ENCODE data around the gene ZNF208. TPM values are rescaled to one million over a fixed set of nuclear protein-coding genes. Genes with fewer than 3 reads are reported as not detected.

Gene ZNF208
- total RNA-seq, 2 experiments from 2014 or later: 2.9 to 3.8 TPM

- H3K4me1 Mint-ChIP-seq (ENCODE audit: low read depth): no peaks in the 10 kb centered on the region
- ChIA-PET CTCF (no interaction called here), POLR2A (no interaction called here)
- peaks cover 14% of the 10 kb centered on the region for H3K9me3 Mint-ChIP-seq
- no peak overlapping the region for H3K27ac Mint-ChIP-seq
- H3K4me3 ChIP-seq (ENCODE audit: low read length): no peak overlapping the region
- TF ChIP-seq CTCF (IDR thresholded peaks at IDR 0.05): no peak
- DNase-seq (no peak), ATAC-seq (ENCODE audit: poor library complexity) (no peak)
- no peaks in the 10 kb centered on the region for H3K36me3 Mint-ChIP-seq (ENCODE audit: low read depth)
- no peaks in the 10 kb centered on the region for H3K27me3 ChIP-seq (ENCODE audit: control insufficient read depth in 1 of 2, insufficient read depth in 2 of 2, low read length in 2 of 2)
- no peaks in the 10 kb centered on the region for H3K27me3 Mint-ChIP-seq
- H3K4me1 ChIP-seq (ENCODE audit: insufficient read depth, low read length): no peaks in the 10 kb centered on the region
- intact Hi-C loops (cut with DNase I, micrococcal nuclease): no loop called here
- H3K4me3 Mint-ChIP-seq: no peak overlapping the region
- no peaks in the 10 kb centered on the region for H3K36me3 ChIP-seq (ENCODE audit: insufficient read depth, low read length)
- no peak overlapping the region for H3K27ac ChIP-seq (ENCODE audit: low read depth in 1 of 2, low read length in 2 of 2)
- H3K9me3 ChIP-seq (ENCODE audit: control insufficient read depth in 1 of 2, insufficient read depth in 1 of 2, low read length in 2 of 2): no peaks in the 10 kb centered on the region
Observed at GRCh38 chr19:21912654-21913053, 98.1 kb downstream of the ZNF208 start.

GRCh38 chr19:21910318-21910717 lies 100.4 kb downstream of the ZNF208 start:
- Histone ChIP-seq H3K27me3 (ENCODE audit: control insufficient read depth in 1 of 2, insufficient read depth in 2 of 2, low read length in 2 of 2) (no peaks in the 10 kb centered on the region), H3K36me3 (ENCODE audit: insufficient read depth, low read length) (no peaks in the 10 kb centered on the region), H3K27ac (ENCODE audit: low read depth in 1 of 2, low read length in 2 of 2) (no peak overlapping the region), H3K4me1 (ENCODE audit: insufficient read depth, low read length) (no peaks in the 10 kb centered on the region), H3K4me3 (ENCODE audit: low read length) (no peak overlapping the region), H3K9me3 (ENCODE audit: control insufficient read depth in 1 of 2, insufficient read depth in 1 of 2, low read length in 2 of 2) (no peaks in the 10 kb centered on the region)
- no peak overlapping the region for H3K4me3 Mint-ChIP-seq
- intact Hi-C loops (cut with DNase I, micrococcal nuclease): no loop called here
- no peak for ATAC-seq (ENCODE audit: poor library complexity)
- peaks cover 6% of the 10 kb centered on the region for H3K9me3 Mint-ChIP-seq
- H3K4me1 Mint-ChIP-seq (ENCODE audit: low read depth): no peaks in the 10 kb centered on the region
- H3K36me3 Mint-ChIP-seq (ENCODE audit: low read depth): no peaks in the 10 kb centered on the region
- DNase-seq: no peak
- ChIA-PET POLR2A (no interaction called here), CTCF (no interaction called here)
- H3K27ac Mint-ChIP-seq: no peak overlapping the region
- H3K27me3 Mint-ChIP-seq: no peaks in the 10 kb centered on the region
- TF ChIP-seq CTCF (IDR thresholded peaks at IDR 0.05): no peak

- intact Hi-C loops (cut with DNase I, micrococcal nuclease): no loop called here
- H3K4me1 ChIP-seq (ENCODE audit: insufficient read depth, low read length): no peaks in the 10 kb centered on the region
- H3K9me3 ChIP-seq (ENCODE audit: control insufficient read depth in 1 of 2, insufficient read depth in 1 of 2, low read length in 2 of 2): no peaks in the 10 kb centered on the region
- Mint-ChIP-seq H3K27me3 (no peaks in the 10 kb centered on the region), H3K9me3 (peaks cover 4% of the 10 kb centered on the region), H3K27ac (no peak overlapping the region), H3K4me1 (ENCODE audit: low read depth) (no peaks in the 10 kb centered on the region), H3K4me3 (no peak overlapping the region), H3K36me3 (ENCODE audit: low read depth) (no peaks in the 10 kb centered on the region)
- DNase-seq: no peak
- no peaks in the 10 kb centered on the region for H3K36me3 ChIP-seq (ENCODE audit: insufficient read depth, low read length)
- TF ChIP-seq CTCF (IDR thresholded peaks at IDR 0.05): no peak
- CTCF ChIA-PET: no interaction called here
- no peak overlapping the region for H3K4me3 ChIP-seq (ENCODE audit: low read length)
- no peak for ATAC-seq (ENCODE audit: poor library complexity)
- no peaks in the 10 kb centered on the region for H3K27me3 ChIP-seq (ENCODE audit: control insufficient read depth in 1 of 2, insufficient read depth in 2 of 2, low read length in 2 of 2)
- no peak overlapping the region for H3K27ac ChIP-seq (ENCODE audit: low read depth in 1 of 2, low read length in 2 of 2)
- POLR2A ChIA-PET: no interaction called here
Observed at GRCh38 chr19:21908066-21908465, 102.7 kb downstream of the ZNF208 start.
